NB4 (cell line): ENCODE measurements around the gene PLLP.

Source experiments
- POLR2A ChIP-seq: IDR thresholded peaks from 2 replicates; pipeline ENCODE4 v1.6.1; 2011; ENCODE audit warnings: mild to moderate bottlenecking; ENCODE audit not compliant: insufficient read length; ENCODE audit errors: extremely low read depth
- TF ChIP-seq, protein P1 (sequence below): IDR thresholded peaks from one replicate; pipeline ENCODE4 v1.5.1; 2012; ENCODE audit warnings: low read depth, low read length

DNA sequence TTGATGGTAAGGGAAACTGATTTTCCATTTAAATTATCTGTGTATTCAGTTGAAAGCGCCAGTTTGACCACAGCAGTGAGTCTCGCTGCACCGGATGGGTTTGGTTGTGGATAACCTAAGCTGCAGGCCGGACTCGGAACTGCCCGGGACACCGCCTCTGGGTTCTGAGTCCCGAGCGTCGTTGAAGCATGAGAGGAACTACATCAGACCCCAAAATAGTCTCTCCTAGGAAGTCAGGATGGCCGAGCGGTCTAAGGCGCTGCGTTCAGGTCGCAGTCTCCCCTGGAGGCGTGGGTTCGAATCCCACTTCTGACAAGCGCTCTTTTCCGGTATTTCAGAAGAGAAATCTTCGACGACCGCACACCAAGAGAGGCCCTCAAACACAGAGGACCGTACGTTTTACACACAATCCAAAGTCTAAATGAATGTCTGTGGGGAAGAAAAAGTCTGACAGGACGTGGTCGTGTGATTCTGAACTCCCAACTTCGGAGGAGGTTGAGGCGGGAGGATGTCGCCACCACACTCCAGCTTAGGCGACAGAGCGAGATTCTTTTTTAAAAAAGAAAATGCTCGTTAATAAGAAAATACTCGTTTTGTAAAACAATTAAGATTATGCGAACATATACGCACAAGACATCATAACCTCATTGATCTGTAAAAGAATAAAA, 15.4 kb upstream of the PLLP start:
- TF ChIP-seq, protein P1, sequence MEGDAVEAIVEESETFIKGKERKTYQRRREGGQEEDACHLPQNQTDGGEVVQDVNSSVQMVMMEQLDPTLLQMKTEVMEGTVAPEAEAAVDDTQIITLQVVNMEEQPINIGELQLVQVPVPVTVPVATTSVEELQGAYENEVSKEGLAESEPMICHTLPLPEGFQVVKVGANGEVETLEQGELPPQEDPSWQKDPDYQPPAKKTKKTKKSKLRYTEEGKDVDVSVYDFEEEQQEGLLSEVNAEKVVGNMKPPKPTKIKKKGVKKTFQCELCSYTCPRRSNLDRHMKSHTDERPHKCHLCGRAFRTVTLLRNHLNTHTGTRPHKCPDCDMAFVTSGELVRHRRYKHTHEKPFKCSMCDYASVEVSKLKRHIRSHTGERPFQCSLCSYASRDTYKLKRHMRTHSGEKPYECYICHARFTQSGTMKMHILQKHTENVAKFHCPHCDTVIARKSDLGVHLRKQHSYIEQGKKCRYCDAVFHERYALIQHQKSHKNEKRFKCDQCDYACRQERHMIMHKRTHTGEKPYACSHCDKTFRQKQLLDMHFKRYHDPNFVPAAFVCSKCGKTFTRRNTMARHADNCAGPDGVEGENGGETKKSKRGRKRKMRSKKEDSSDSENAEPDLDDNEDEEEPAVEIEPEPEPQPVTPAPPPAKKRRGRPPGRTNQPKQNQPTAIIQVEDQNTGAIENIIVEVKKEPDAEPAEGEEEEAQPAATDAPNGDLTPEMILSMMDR: no peak
- TF ChIP-seq POLR2A: no peak
